Hepatocyte (in vitro differentiated cells): ENCODE results near the gene LCMT1. TPM values are rescaled to one million over a fixed set of nuclear protein-coding genes. Genes with fewer than 3 reads are reported as not detected.

Source experiments
- DNase-seq: peaks from one replicate; pipeline ENCODE4 v3.0.0-alpha.2; 2016; ENCODE audit warnings: low spot score
- H2AFZ ChIP-seq: fragments of 200-600 bp; sonication (generic); 2 replicates; pipeline ENCODE4 v1.6.0; 2016; ENCODE audit warnings: antibody characterized with exemption, mild to moderate bottlenecking
- H3K27ac ChIP-seq: fragments of 200-600 bp; sonication (generic); 2 replicates; pipeline ENCODE4 v1.5.1; 2016; ENCODE audit warnings: mild to moderate bottlenecking
- H3K27me3 ChIP-seq: fragments of 200-600 bp; sonication (generic); 2 replicates; pipeline ENCODE4 v1.6.1; 2016
- H3K36me3 ChIP-seq: fragments of 200-600 bp; sonication (generic); replicated peaks from 2 replicates; pipeline ENCODE4 v1.5.1; 2016; ENCODE audit warnings: low read depth; ENCODE audit not compliant: insufficient read depth
- H3K4me1 ChIP-seq: fragments of 200-600 bp; sonication (generic); 2 replicates; pipeline ENCODE4 v1.5.1; 2016; ENCODE audit warnings: mild to moderate bottlenecking, moderate library complexity; ENCODE audit not compliant: insufficient read depth
- H3K4me2 ChIP-seq: fragments of 200-600 bp; sonication (generic); 2 replicates; pipeline ENCODE4 v1.6.0; 2016
- H3K4me3 ChIP-seq: fragments of 200-600 bp; sonication (generic); 2 replicates; pipeline ENCODE4 v1.5.1; 2016; ENCODE audit warnings: mild to moderate bottlenecking
- H3K79me2 ChIP-seq: fragments of 200-600 bp; sonication (generic); 2 replicates; pipeline ENCODE4 v1.6.0; 2017; ENCODE audit warnings: mild to moderate bottlenecking
- H3K9me2 ChIP-seq: fragments of 200-600 bp; sonication (generic); replicated peaks from 2 replicates; pipeline ENCODE4 v1.6.0; 2017; ENCODE audit warnings: mild to moderate bottlenecking; ENCODE audit not compliant: insufficient read depth
- H3K9me3 ChIP-seq: fragments of 200-600 bp; sonication (generic); 2 replicates; pipeline ENCODE4 v1.5.1; 2016; ENCODE audit warnings: low read depth, mild to moderate bottlenecking
- H4K20me1 ChIP-seq: fragments of 200-600 bp; sonication (generic); 2 replicates; pipeline ENCODE4 v1.6.0; 2016; ENCODE audit warnings: mild to moderate bottlenecking; ENCODE audit not compliant: insufficient read depth, poor library complexity, severe bottlenecking
- CTCF ChIP-seq: fragments of 200-600 bp; sonication (generic); IDR thresholded peaks from 2 replicates; pipeline ENCODE4 v1.5.1; 2016; ENCODE audit warnings: antibody characterized with exemption, mild to moderate bottlenecking; ENCODE audit not compliant: poor library complexity
- EZH2 ChIP-seq: fragments of 200-600 bp; sonication (generic); IDR thresholded peaks from 2 replicates; pipeline ENCODE4 v1.6.1; 2016; ENCODE audit warnings: antibody characterized with exemption, mild to moderate bottlenecking, borderline replicate concordance
- EZH2phosphoT487 ChIP-seq: fragments of 200-600 bp; sonication (generic); IDR thresholded peaks from one replicate; pipeline ENCODE4 v1.6.1; 2018; ENCODE audit warnings: antibody characterized with exemption, mild to moderate bottlenecking, low read depth, moderate library complexity; ENCODE audit not compliant: unreplicated experiment, severe bottlenecking
- WGBS: methylation state at CpG from one replicate; pipeline ENCODE4 v1.1.6; 2016; ENCODE audit warnings: low lambda C conversion rate; ENCODE audit errors: missing lambda C conversion rate; 5-methylcytosine and 5-hydroxymethylcytosine counted together
- polyA plus RNA-seq: library from polyadenylated mRNA; unstranded; fragments of >200 nt; fragmentation: Nextera tagmentation; extraction: Ambion mirVana; gene quantifications from 2 replicates; pipeline ENCODE4 v1.2.1, GENCODE V29; 2016
- total RNA-seq: library from RNA; depleted of rRNA; stranded (reverse); fragments of >200 nt; gene quantifications from 2 replicates; pipeline ENCODE4 v1.2.3, GENCODE V29; 2014

LCMT1 gene
- total and polyA plus RNA-seq, 2 experiments from 2014 or later, result 33.0 to 47.7 TPM

- Histone ChIP-seq H3K9me3 (no peaks in the 10 kb centered on the region), H3K4me1 (no peaks in the 10 kb centered on the region), H4K20me1 (no peaks in the 10 kb centered on the region), H3K4me3 (no peak overlapping the region), H3K27ac (no peak overlapping the region), H3K4me2 (no peak overlapping the region), H3K79me2 (no peaks in the 10 kb centered on the region), H3K36me3 (no peaks in the 10 kb centered on the region), H3K9me2 (no peaks in the 10 kb centered on the region), H2AFZ (no peak overlapping the region), H3K27me3 (no peaks in the 10 kb centered on the region)
- DNase-seq, result no peak
- WGBS, result 79% methylated on average over 6 of the region's 6 CpGs
- no peak for TF ChIP-seq CTCF
- TF ChIP-seq EZH2phosphoT487, result no peak
- TF ChIP-seq EZH2, result no peak
Observed at GRCh38 chr16:25140459-25140858, 28.9 kb downstream of the LCMT1 start.

GRCh38 chr16:25141648-25142047 lies 30.1 kb downstream of the LCMT1 start:
- 100% methylated on average over 2 of the region's 2 CpGs for WGBS
- no peak overlapping the region for H3K4me3 ChIP-seq

GRCh38 chr16:25143928-25144327 lies 32.4 kb downstream of the LCMT1 start:
- H3K27ac ChIP-seq, result no peak overlapping the region
- no peaks in the 10 kb centered on the region for H3K9me3 ChIP-seq
- WGBS, result 67% methylated on average over 2 of the region's 2 CpGs
- H3K36me3 ChIP-seq, result no peaks in the 10 kb centered on the region
- DNase-seq, result no peak
- no peaks in the 10 kb centered on the region for H4K20me1 ChIP-seq
- H3K27me3 ChIP-seq, result no peaks in the 10 kb centered on the region
- H2AFZ ChIP-seq, result no peak overlapping the region
- H3K79me2 ChIP-seq, result no peaks in the 10 kb centered on the region
- no peaks in the 10 kb centered on the region for H3K9me2 ChIP-seq
- H3K4me1 ChIP-seq, result no peaks in the 10 kb centered on the region
- no peak overlapping the region for H3K4me2 ChIP-seq
- TF ChIP-seq CTCF (peak; percentile 19), EZH2phosphoT487 (no peak)
- no peak overlapping the region for H3K4me3 ChIP-seq

More at GRCh38 chr16:25141648-25142047, 30.1 kb downstream of the LCMT1 start:
- Histone ChIP-seq H4K20me1 (no peaks in the 10 kb centered on the region), H3K79me2 (no peaks in the 10 kb centered on the region), H3K9me3 (no peaks in the 10 kb centered on the region), H3K4me1 (no peaks in the 10 kb centered on the region), H3K27ac (no peak overlapping the region), H2AFZ (no peak overlapping the region), H3K27me3 (no peaks in the 10 kb centered on the region), H3K4me2 (no peak overlapping the region), H3K9me2 (no peaks in the 10 kb centered on the region), H3K36me3 (no peaks in the 10 kb centered on the region)
- TF ChIP-seq EZH2phosphoT487 (no peak), EZH2 (no peak), CTCF (no peak)
- no peak for DNase-seq
